Tracheal epithelial cell (primary cell): Measurements from ENCODE around the gene PYCARD. TPM values are rescaled to one million over a fixed set of nuclear protein-coding genes. Genes with fewer than 3 reads are reported as not detected.

Experiments
- total RNA-seq: library from RNA; depleted of rRNA; stranded (reverse); fragments of >200 nt; gene quantifications from 2 replicates; pipeline ENCODE4 v1.2.1, GENCODE V29; 2014

PYCARD gene
- total RNA-seq, result 235 and 267 TPM in 2 replicates

GRCh38 chr16:31202414-31203375, at the start of gene PYCARD:
Gene PYCARD, minus strand, starts transcription at chr16:31202760. Its CDS starts 70 bp downstream, at chr16:31202690.

GRCh38 chr16:31216422-31217135, 14.0 kb upstream of the PYCARD start, which contains the start of gene PYDC1:
Gene PYDC1, minus strand, starts transcription at chr16:31217135. Its CDS starts 107 bp downstream, at chr16:31217028.

GRCh38 chr16:31213877-31214707, 11.5 kb upstream of the PYCARD start, which contains the start of gene TRIM72:
Gene TRIM72, plus strand, starts transcription at chr16:31214119. Its CDS starts 620 bp downstream, at chr16:31214739.

GRCh38 chr16:31179747-31180459, 22.7 kb downstream of the PYCARD start, which contains the start of gene FUS:
Gene FUS, plus strand, starts transcription at chr16:31180139. Its CDS starts 76 bp downstream, at chr16:31180215.

Other genes with a start within 250 kb of the PYCARD start
- gene SETD1A, start 245.0 kb downstream of the PYCARD start, total RNA-seq, result 0.96 and 1.5 TPM in 2 replicates
- gene HSD3B7, start 217.6 kb downstream of the PYCARD start, total RNA-seq, result 14.1 and 25.5 TPM in 2 replicates
- gene STX1B, start 192.1 kb downstream of the PYCARD start, total RNA-seq, result 0.72 TPM in 1 of 2 replicates, not detected in the other
- gene STX4, start 169.2 kb downstream of the PYCARD start, total RNA-seq, result 7.5 and 13.3 TPM in 2 replicates
- 6.4 and 7.0 TPM in 2 replicates for gene ZNF668, start 128.5 kb downstream of the PYCARD start, total RNA-seq
- 11.3 and 12.8 TPM in 2 replicates for gene ZNF646, start 128.3 kb downstream of the PYCARD start, total RNA-seq
- 0.64 and 0.96 TPM in 2 replicates for gene PRSS53, start 113.8 kb downstream of the PYCARD start, total RNA-seq
- gene VKORC1, start 108.0 kb downstream of the PYCARD start, total RNA-seq, result 41.1 and 75.7 TPM in 2 replicates
- 11.7 and 20.7 TPM in 2 replicates for gene BCKDK, start 94.4 kb downstream of the PYCARD start, total RNA-seq
- 52.3 and 61.0 TPM in 2 replicates for gene KAT8, start 85.1 kb downstream of the PYCARD start, total RNA-seq
- 31.5 and 33.0 TPM in 2 replicates for gene PRSS8, start 67.0 kb downstream of the PYCARD start, total RNA-seq
- gene PRSS36, start 52.7 kb downstream of the PYCARD start, total RNA-seq, result 1.9 and 2.8 TPM in 2 replicates
- 19.6 and 40.7 TPM in 2 replicates for gene FUS, start 22.6 kb downstream of the PYCARD start, total RNA-seq
- gene TRIM72, start 11.4 kb upstream of the PYCARD start, total RNA-seq, result not detected in 2 replicates
- not detected in 2 replicates for gene PYDC1, start 14.4 kb upstream of the PYCARD start, total RNA-seq
- gene ITGAM, start 57.2 kb upstream of the PYCARD start, total RNA-seq, result under 0.01 TPM in 1 of 2 replicates, not detected in the other
- gene ITGAX, start 152.4 kb upstream of the PYCARD start, total RNA-seq, result not detected in 2 replicates
- not detected in 2 replicates for gene ITGAD, start 190.6 kb upstream of the PYCARD start, total RNA-seq
- gene COX6A2, start 225.6 kb upstream of the PYCARD start, total RNA-seq, result not detected in 2 replicates
- 0.24 TPM in 1 of 2 replicates, not detected in the other for gene ZNF843, start 240.0 kb upstream of the PYCARD start, total RNA-seq